Brain microvascular endothelial cell (primary cell): Measurements from ENCODE around the gene HOXB3.
"Not testable (repeated sequence)": the region's sequence is repeated elsewhere in the genome, so short reads cannot be mapped to it uniquely, and the experiment has no call there.

ENCODE experiments used
- DNase-seq: peaks from one replicate; pipeline ENCODE4 v3.0.0-alpha.2; 2020
- H3K27ac ChIP-seq: fragments of 250-450 bp; sonication (Bioruptor Pico); 2 replicates; pipeline ENCODE4 v1.5.1; 2020; ENCODE audit warnings: mild to moderate bottlenecking, moderate library complexity
- H3K27me3 ChIP-seq: fragments of 250-450 bp; sonication (Bioruptor Pico); replicated peaks from 2 replicates; pipeline ENCODE4 v1.5.1; 2020; ENCODE audit warnings: mild to moderate bottlenecking
- H3K36me3 ChIP-seq: fragments of 250-450 bp; sonication (Bioruptor Pico); replicated peaks from 2 replicates; pipeline ENCODE4 v1.5.1; 2020; ENCODE audit warnings: mild to moderate bottlenecking
- H3K4me3 ChIP-seq: 2 replicates; pipeline ENCODE4 v1.5.1; 2011; ENCODE audit warnings: low read depth, mild to moderate bottlenecking, control low read depth, low read length, moderate library complexity
- CTCF ChIP-seq: IDR thresholded peaks from 2 replicates; pipeline ENCODE4 v1.5.1; 2011; ENCODE audit warnings: low read depth, mild to moderate bottlenecking, moderate library complexity, low read length, control low read depth, inconsistent platforms; ENCODE audit errors: missing control alignments
- in situ Hi-C: cut with HindIII; loops from 2 replicates; pipeline ENCODE4 v1.10.0; 2017; ENCODE audit warnings: low sequenced_read_pairs, low pct_ligation_motif_present

HOXB3 gene

GRCh38 chr17:48513666-48514455 lies 76.2 kb downstream of the HOXB3 start:
- Histone ChIP-seq H3K27ac (no peak overlapping the region), H3K4me3 (no peak overlapping the region), H3K36me3 (no peaks in the 10 kb centered on the region), H3K27me3 (peaks cover 16% of the 10 kb centered on the region)
- in situ Hi-C loops = no loop called here
- no peak for DNase-seq
- no peak for TF ChIP-seq CTCF

GRCh38 chr17:48513097-48513496 lies 76.9 kb downstream of the HOXB3 start:
- Histone ChIP-seq H3K27ac (no peak overlapping the region), H3K36me3 (no peaks in the 10 kb centered on the region), H3K27me3 (peaks cover 14% of the 10 kb centered on the region), H3K4me3 (no peak overlapping the region)
- DNase-seq = no peak
- TF ChIP-seq CTCF = no peak
- in situ Hi-C loops = no loop called here

DNA sequence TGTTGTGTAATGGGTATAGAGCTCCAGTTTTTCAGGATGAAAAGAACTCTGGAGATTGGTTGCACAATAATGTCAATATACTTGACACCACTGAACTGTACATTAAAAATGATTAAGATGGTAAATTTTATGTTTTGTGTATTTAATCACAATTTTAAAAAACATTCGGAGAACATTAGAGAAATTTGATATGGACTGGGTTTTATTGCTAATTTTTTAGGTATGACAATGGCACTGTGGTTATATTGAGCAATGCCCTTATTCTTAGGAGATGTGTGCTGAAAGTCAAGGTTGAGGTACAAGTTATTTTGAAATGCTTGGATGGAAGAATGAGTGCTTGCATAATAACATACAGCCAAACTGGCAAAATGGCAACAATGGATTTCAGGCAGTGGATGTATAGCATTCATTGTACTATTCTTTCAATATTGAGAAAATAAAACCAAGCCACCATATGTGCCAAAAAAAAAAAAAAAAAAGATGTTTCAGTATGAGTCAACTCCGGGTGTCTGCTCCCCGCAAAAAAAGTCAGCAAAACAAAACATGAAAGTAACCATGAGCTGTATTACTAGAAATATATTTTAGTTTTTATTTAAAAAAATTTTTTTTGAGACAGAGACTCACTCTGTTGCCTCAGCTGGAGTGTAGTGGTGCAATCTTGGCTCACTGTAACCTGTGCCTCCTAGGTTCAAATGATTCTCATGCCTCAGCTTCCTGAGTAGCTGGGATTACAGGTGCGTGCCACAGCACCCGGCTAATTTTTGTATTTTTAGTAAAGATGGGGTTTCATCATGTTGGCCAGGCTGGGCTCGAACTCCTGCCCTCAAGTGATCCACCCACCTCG lies 79.1 kb downstream of the HOXB3 start:
- no peak overlapping the region for H3K27ac ChIP-seq
- H3K36me3 ChIP-seq = no peaks in the 10 kb centered on the region
- in situ Hi-C loops = no loop called here
- no peak for TF ChIP-seq CTCF
- peaks cover 6% of the 10 kb centered on the region for H3K27me3 ChIP-seq
- no peak for DNase-seq
- no peak overlapping the region for H3K4me3 ChIP-seq

DNA sequence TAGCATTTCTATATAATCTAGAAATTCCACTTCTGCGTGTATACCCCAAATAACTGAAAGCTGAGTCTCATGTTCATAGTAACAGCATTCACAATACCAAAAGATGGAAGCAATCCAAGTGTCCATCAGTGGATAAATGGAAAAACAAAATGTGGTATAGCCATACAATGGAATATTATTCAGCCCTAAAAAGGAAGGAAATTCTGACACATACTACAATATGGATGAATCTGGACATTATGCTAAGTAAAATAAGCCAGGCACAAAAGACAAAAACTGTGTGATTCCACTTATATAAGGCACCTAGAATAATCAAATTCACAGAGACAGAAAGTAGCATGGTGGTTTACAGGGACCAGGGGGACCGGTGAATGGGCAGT lies 79.7 kb downstream of the HOXB3 start:
- H3K36me3 ChIP-seq = no peaks in the 10 kb centered on the region
- TF ChIP-seq CTCF = no peak
- no peak for DNase-seq
- no peak overlapping the region for H3K4me3 ChIP-seq
- peaks cover 6% of the 10 kb centered on the region for H3K27me3 ChIP-seq
- in situ Hi-C loops = no loop called here
- H3K27ac ChIP-seq = no peak overlapping the region

DNA sequence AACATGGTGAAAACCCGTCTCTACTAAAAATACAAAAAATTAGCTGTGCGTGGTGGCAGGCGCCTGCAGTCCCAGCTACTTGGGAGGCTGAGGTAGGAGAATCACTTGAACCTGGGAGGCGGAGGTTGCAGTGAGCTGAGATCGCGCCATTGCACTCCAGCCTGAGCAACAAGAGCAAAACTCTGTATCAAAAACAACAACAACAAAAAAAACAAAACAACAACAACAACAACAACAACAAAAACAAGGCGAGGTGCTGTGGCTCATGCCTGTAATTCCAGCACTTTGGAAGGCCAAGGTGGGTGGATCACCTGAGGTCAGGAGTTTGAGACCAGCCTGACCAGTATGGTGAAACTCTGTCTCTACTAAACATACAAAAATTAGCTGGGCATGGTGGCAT lies 80.3 kb downstream of the HOXB3 start:
- H3K27ac ChIP-seq, DNase-seq, in situ Hi-C loops, H3K36me3 ChIP-seq, H3K27me3 ChIP-seq, H3K4me3 ChIP-seq: not testable (repeated sequence)

DNA sequence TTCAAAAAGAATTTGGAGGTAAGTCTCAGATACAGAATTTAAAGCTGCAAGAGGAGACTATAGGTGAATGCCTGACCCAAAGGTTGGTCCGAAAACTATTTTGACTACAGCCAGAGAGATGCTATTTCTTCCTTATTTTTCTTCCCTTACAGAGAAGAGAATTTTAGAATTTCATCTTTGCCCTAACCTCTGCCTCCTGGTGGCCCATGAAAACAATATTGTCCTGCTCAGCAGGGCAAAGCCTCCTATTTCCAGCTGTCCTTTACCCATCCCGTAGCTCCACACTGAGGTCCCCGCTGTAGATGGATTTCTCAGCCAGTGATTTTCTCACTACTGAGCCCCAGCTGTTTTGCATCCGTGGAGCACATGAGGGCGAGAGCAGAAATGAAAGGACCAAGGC lies 83.8 kb downstream of the HOXB3 start:
- in situ Hi-C loops = no loop called here
- peak; percentile 24 for TF ChIP-seq CTCF
- H3K27me3 ChIP-seq = peaks cover 10% of the 10 kb centered on the region
- no peak overlapping the region for H3K4me3 ChIP-seq
- H3K36me3 ChIP-seq = no peaks in the 10 kb centered on the region
- H3K27ac ChIP-seq = no peak overlapping the region
- DNase-seq = no peak
